Aorta (tissue), 5 donors: Measurements from ENCODE around the gene FNDC8. TPM values are rescaled to one million over a fixed set of nuclear protein-coding genes. Genes with fewer than 3 reads are reported as not detected.
"Not testable (repeated sequence)": the region's sequence is repeated elsewhere in the genome, so short reads cannot be mapped to it uniquely, and the experiment has no call there.

Experiments used
- ATAC-seq: fragments of 200-7000 bp; cut with Tn5 transposase; one replicate; pipeline ENCODE4 v1.9.1; 2022; ENCODE audit warnings: moderate library complexity; ENCODE audit not compliant: low FRiP score
- DNase-seq, 2 donors: peaks; one replicate each; pipeline ENCODE4 v3.0.0-alpha.2; 2020
- H3K27ac ChIP-seq, 2 donors: one replicate each; pipeline ENCODE4 v1.5.1; 2013; ENCODE audit warnings: low read length in 2 of 2, mild to moderate bottlenecking in 2 of 2, moderate library complexity in 2 of 2, control low read depth in 1 of 2, inconsistent platforms in 1 of 2, low read depth in 1 of 2
- H3K27me3 ChIP-seq, 2 donors: one replicate each; pipeline ENCODE4 v1.6.1; 2013; ENCODE audit warnings: control low read depth in 1 of 2, low read length in 1 of 2, mild to moderate bottlenecking in 1 of 2, moderate library complexity in 1 of 2; ENCODE audit not compliant: insufficient read depth in 2 of 2, control insufficient read depth in 1 of 2
- H3K36me3 ChIP-seq, 2 donors: one replicate each; pipeline ENCODE4 v1.6.1; 2013; ENCODE audit warnings: control low read depth in 1 of 2, low read length in 1 of 2, mild to moderate bottlenecking in 1 of 2; ENCODE audit not compliant: insufficient read depth in 2 of 2, control insufficient read depth in 1 of 2
- H3K4me1 ChIP-seq, 2 donors: one replicate each; pipeline ENCODE4 v1.6.1; 2013; ENCODE audit warnings: low read length in 2 of 2, control low read depth in 1 of 2, mild to moderate bottlenecking in 1 of 2, moderate library complexity in 1 of 2; ENCODE audit not compliant: insufficient read depth in 2 of 2, control insufficient read depth in 1 of 2
- H3K4me3 ChIP-seq, 2 donors: one replicate each; pipeline ENCODE4 v1.5.1; 2013; ENCODE audit warnings: low read length in 2 of 2, control low read depth in 1 of 2, mild to moderate bottlenecking in 1 of 2
- H3K9me3 ChIP-seq: one replicate; pipeline ENCODE4 v1.6.1; 2013; ENCODE audit warnings: mild to moderate bottlenecking, low read length; ENCODE audit not compliant: control insufficient read depth
- WGBS, 2 donors: extraction: QIAGEN DNeasy Blood & Tissue Kit; methylation state at CpG; one replicate each; pipeline ENCODE4 v1.1.7; 2013; 5-methylcytosine and 5-hydroxymethylcytosine counted together
- intact Hi-C, 2 donors: fragments of 100-400 bp; cut with DNase I; formaldehyde crosslinking; loops; one replicate each; pipeline versions ENCODE4 v1.14.2 to v1.15.0; 2022
- polyA plus RNA-seq, 2 donors: library from polyadenylated mRNA; stranded (reverse); fragments of 200-250 nt; gene quantifications; one replicate each; pipeline ENCODE4 v1.2.3, GENCODE V29; 2013
- total RNA-seq, 2 donors: library from RNA; stranded (reverse); fragmentation: NEBNext Ultra II Directional; extraction: Animal tissue kit (Norgen Biotek cat#: 25700); gene quantifications; one replicate each; pipeline ENCODE4 v1.2.1, GENCODE V29; 2021
- donor health status: healthy with polysubstance abuse.
- donor health status: Bipolar disorder and iron deficiency.
- donor health status: DM: no; HTN: no; CAD: no.
- donor health status: DM: no; HTN: no; CAD: no.
- donor health status: DM: yes; HTN: yes; CAD: no.

Gene FNDC8
- total and polyA plus RNA-seq, 4 donors: not detected

- H3K27ac ChIP-seq: no peak overlapping the region
- intact Hi-C loops: no loop called here
These were observed 24.9 kb downstream of the FNDC8 start for GRCh38 chr17:35146214-35146833.

DNA sequence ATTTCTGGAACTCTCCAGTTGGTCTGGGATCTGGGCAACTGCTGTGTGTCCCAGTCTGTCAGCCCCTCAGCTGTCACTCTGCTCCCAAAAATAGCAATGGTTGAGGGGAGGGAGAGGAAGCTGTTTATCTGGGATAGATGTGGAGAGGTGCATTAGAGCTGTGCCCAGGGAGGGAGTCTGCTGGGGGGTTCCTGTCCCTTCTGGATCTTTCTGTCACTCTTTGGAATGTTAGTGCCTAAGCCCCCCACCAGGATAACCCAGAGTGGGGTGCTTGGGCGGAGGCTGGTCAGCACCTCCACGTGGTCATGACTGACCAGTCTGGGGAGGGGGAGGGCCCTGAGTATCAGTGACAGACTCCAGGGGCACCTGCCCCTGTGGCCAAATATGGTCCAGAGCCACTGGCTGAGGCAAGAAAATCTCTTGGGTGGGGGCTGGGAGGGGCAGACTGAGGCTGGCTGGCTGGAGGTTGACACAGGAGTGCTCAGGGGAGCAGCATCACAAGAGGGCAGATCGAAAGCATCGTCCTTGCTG, 26.0 kb downstream of the FNDC8 start, which contains the start of gene UNC45B:
Gene UNC45B, plus strand, starts transcription at position 443 of the 531 bp plus-strand sequence. CDS start 447 bp downstream, outside the sequence.
- Histone ChIP-seq H3K36me3 (no peaks in the 10 kb centered on the region), H3K27ac (no peak within 1 kb of the TSS), H3K4me3 (no peak within 1 kb of the TSS), H3K9me3 (no peaks in the 10 kb centered on the region), H3K4me1 (no peaks in the 10 kb centered on the region), H3K27me3 (no peaks in the 10 kb centered on the region)
- 45 to 47% methylated on average over 4 of the region's 4 CpGs for WGBS, 2 donors
- no peak for DNase-seq
- intact Hi-C loops: no loop called here
- no peak for ATAC-seq

More at GRCh38 chr17:35146214-35146833, 24.9 kb downstream of the FNDC8 start:
- no peaks in the 10 kb centered on the region for H3K9me3 ChIP-seq
- no peak for ATAC-seq
- DNase-seq: no peak
- no peak overlapping the region for H3K4me3 ChIP-seq
- WGBS, 2 donors: 74 to 75% methylated on average over 4 of the region's 4 CpGs
- no peaks in the 10 kb centered on the region for H3K36me3 ChIP-seq
- H3K27me3 ChIP-seq: no peaks in the 10 kb centered on the region
- H3K4me1 ChIP-seq: no peaks in the 10 kb centered on the region

- no peaks in the 10 kb centered on the region for H3K4me1 ChIP-seq
- no peaks in the 10 kb centered on the region for H3K9me3 ChIP-seq
- no peaks in the 10 kb centered on the region for H3K27me3 ChIP-seq
- intact Hi-C loops: no loop called here
- DNase-seq: no peak
- H3K36me3 ChIP-seq: no peaks in the 10 kb centered on the region
- H3K4me3 ChIP-seq: no peak overlapping the region
- H3K27ac ChIP-seq: no peak overlapping the region
- 84 to 90% methylated on average over 9 of the region's 9 CpGs for WGBS, 2 donors
- ATAC-seq: no peak
These were observed 26.7 kb downstream of the FNDC8 start for GRCh38 chr17:35148144-35148543.

GRCh38 chr17:35149941-35150340, 28.5 kb downstream of the FNDC8 start:
- DNase-seq (no peak), ATAC-seq (no peak)
- no peaks in the 10 kb centered on the region for H3K4me1 ChIP-seq
- WGBS, 2 donors: 90 to 94% methylated on average over 11 of the region's 11 CpGs
- intact Hi-C loops: no loop called here
- H3K4me3 ChIP-seq: no peak overlapping the region
- no peaks in the 10 kb centered on the region for H3K27me3 ChIP-seq
- no peak overlapping the region for H3K27ac ChIP-seq
- H3K36me3 ChIP-seq: no peaks in the 10 kb centered on the region
- H3K9me3 ChIP-seq: no peaks in the 10 kb centered on the region

- H3K4me3 ChIP-seq, DNase-seq, H3K27ac ChIP-seq, H3K9me3 ChIP-seq, H3K36me3 ChIP-seq, H3K4me1 ChIP-seq, ATAC-seq, intact Hi-C loops, H3K27me3 ChIP-seq: not testable (repeated sequence)
- 88 to 90% methylated on average over 29 of the region's 29 CpGs for WGBS, 2 donors
These were observed 29.7 kb downstream of the FNDC8 start for GRCh38 chr17:35151080-35151479.

- no peaks in the 10 kb centered on the region for H3K36me3 ChIP-seq
- ATAC-seq: no peak
- H3K4me3 ChIP-seq: no peak overlapping the region
- WGBS, 2 donors: 70 to 71% methylated on average over 13 of the region's 13 CpGs
- no peak for DNase-seq
- intact Hi-C loops: no loop called here
- no peak overlapping the region for H3K27ac ChIP-seq
- no peaks in the 10 kb centered on the region for H3K27me3 ChIP-seq
- no peaks in the 10 kb centered on the region for H3K9me3 ChIP-seq
- H3K4me1 ChIP-seq: no peaks in the 10 kb centered on the region
These were observed 31.2 kb downstream of the FNDC8 start for GRCh38 chr17:35152421-35153140.

GRCh38 chr17:35154196-35155165, 33.1 kb downstream of the FNDC8 start:
- intact Hi-C loops: no loop called here
- H3K27me3 ChIP-seq: no peaks in the 10 kb centered on the region

GRCh38 chr17:35155246-35155645, 33.8 kb downstream of the FNDC8 start:
- no peaks in the 10 kb centered on the region for H3K36me3 ChIP-seq
- no peaks in the 10 kb centered on the region for H3K4me1 ChIP-seq
- intact Hi-C loops: no loop called here

More at GRCh38 chr17:35154196-35155165, 33.1 kb downstream of the FNDC8 start:
- H3K4me1 ChIP-seq: no peaks in the 10 kb centered on the region
- H3K9me3 ChIP-seq: no peaks in the 10 kb centered on the region
- DNase-seq (peak in 1 of 2 donors; percentile 46), ATAC-seq (no peak)
- no peaks in the 10 kb centered on the region for H3K36me3 ChIP-seq
- H3K4me3 ChIP-seq: no peak overlapping the region
- WGBS, 2 donors: 87 to 88% methylated on average over 13 of the region's 13 CpGs
- no peak overlapping the region for H3K27ac ChIP-seq

More at GRCh38 chr17:35155246-35155645, 33.8 kb downstream of the FNDC8 start:
- 93% methylated on average over 7 of the region's 7 CpGs for WGBS, 2 donors
- ATAC-seq (no peak), DNase-seq (no peak)
- Histone ChIP-seq H3K27ac (no peak overlapping the region), H3K27me3 (no peaks in the 10 kb centered on the region), H3K4me3 (no peak overlapping the region), H3K9me3 (no peaks in the 10 kb centered on the region)
